GM19324 (cell line): ENCODE results near the gene GALK1.

Experiments used
- ATAC-seq: cut with Tn5 transposase; IDR thresholded peaks from one replicate; pipeline ENCODE4 v1.9.1; 2021; ENCODE audit warnings: mild to moderate bottlenecking, moderate library complexity; ENCODE audit not compliant: unreplicated experiment, low FRiP score

GALK1 gene

DNA sequence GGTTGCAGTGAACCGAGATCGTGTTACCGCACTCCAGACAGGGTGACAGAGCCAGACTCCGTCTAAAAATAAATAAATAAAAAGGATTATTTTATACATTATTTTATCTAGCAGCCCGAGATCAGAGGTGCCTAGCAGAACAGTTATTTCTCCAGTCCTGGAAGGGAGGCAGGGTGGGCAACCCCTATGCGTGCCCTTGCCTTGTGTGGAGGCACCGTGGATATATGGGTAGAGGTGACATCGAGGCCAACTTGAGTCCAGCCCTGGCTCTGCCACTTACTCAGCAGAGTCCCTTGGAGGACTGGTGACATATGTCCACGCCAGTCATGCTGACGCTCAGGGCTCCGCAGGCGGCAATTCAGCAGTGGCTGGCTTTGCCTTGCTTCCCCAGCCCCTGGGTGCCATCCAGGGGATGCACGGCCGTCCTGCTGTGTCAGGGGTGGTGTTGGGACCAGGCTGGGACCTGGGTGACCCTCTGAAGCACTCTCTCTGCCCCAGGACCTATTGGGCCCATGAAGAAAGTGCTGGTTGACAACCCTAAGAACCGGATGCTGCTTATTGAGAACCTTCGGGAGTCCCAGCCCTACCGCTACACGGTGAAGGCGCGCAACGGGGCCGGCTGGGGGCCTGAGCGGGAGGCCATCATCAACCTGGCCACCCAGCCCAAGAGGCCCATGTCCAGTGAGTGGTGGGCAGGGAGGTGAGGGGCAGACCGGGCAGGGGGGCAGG, 13.2 kb downstream of the GALK1 start:
- ATAC-seq, result no peak

GRCh38 chr17:75750661-75751423, 14.2 kb downstream of the GALK1 start:
- ATAC-seq, result no peak

DNA sequence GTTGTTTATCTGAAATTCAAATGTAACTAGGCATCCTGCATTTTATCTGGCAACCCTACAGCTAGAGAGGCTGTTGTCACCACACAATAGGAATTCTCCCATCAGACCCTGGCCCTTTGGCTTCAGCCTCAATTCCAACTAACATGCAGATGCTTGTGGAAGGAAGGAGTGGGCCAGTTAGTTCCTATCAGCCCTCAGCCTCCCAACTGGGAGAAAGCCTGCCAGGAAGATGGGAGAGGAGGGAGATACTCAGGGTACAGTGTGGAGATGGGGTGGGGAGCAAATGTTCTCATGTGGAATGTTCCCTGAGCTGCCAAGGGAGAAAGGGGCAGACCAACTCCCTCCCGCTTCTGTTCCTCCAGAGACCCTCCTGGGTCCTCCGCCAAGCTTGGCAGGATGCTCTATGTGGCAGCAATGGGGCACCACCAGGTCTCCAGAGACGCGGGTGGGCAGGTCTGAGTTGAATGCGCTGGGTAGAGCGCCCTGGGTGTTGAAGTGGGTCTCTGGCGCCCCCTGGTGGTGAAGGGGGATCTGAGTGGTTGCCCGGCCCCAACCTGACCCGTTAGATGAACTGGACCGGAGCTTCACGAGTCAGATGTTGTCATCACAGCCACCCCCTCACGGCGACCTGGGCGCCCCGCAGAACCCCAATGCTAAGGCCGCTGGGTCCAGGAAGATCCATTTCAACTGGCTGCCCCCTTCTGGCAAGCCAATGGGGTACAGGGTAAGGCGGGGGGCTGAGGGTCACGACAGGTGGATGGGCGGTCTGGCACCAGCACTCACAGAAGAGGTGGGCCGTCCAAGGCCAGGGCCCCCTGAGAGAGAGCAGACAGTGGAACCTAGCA, 15.2 kb downstream of the GALK1 start:
- ATAC-seq, result no peak

GRCh38 chr17:75748706-75749105, 16.3 kb downstream of the GALK1 start:
- ATAC-seq, result no peak

GRCh38 chr17:75743625-75744206, 21.3 kb downstream of the GALK1 start:
- no peak for ATAC-seq

GRCh38 chr17:75742337-75742736, 22.7 kb downstream of the GALK1 start:
- no peak for ATAC-seq

DNA sequence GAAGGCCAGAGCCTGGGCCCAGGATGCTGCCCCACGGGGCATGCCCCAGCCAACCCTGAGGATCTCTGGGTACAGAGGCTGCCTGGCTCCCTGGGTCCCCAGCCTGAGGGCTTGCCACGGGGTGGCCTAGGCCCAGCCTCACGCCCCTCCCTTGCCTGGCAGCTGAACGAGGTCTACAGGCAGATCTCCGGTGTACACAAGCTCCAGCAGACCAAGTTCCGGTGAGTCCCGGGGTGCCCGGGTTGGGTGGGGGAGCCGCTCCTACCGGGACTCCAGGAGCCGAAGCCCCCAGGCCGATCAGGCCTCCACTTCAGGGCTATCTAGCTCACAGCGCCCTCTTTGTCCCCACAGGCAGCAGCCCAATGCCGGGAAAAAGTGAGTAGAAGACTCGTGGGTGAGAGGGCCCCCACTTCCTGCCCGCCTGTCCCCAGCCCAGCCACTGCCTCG, 24.3 kb downstream of the GALK1 start:
- no peak for ATAC-seq

GRCh38 chr17:75740215-75740614, 24.8 kb downstream of the GALK1 start:
- ATAC-seq, result no peak

- ATAC-seq, result no peak
These were observed 25.2 kb downstream of the GALK1 start for GRCh38 chr17:75739801-75740200.

DNA sequence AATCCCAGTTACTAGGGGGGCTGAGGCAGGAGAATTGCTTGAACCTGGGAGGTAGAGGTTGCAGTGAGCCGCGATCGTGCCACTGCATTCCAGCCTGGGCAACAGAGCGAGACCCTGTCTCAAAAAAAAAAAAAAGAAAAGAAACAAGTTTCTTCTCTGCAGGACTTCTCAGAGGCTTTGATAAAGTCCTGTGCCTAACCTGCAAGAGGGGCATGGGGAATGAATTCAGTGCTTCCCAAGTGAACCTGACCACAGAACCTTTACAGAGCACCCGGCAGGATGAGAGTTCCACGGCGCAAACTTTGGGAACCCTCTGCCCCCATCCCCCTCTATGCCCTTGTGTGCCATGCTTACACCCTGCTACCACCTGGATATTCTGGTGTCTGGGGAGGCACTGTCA, 25.8 kb downstream of the GALK1 start:
- no peak for ATAC-seq

- no peak for ATAC-seq
These were observed 26.7 kb downstream of the GALK1 start for GRCh38 chr17:75738218-75738802.

DNA sequence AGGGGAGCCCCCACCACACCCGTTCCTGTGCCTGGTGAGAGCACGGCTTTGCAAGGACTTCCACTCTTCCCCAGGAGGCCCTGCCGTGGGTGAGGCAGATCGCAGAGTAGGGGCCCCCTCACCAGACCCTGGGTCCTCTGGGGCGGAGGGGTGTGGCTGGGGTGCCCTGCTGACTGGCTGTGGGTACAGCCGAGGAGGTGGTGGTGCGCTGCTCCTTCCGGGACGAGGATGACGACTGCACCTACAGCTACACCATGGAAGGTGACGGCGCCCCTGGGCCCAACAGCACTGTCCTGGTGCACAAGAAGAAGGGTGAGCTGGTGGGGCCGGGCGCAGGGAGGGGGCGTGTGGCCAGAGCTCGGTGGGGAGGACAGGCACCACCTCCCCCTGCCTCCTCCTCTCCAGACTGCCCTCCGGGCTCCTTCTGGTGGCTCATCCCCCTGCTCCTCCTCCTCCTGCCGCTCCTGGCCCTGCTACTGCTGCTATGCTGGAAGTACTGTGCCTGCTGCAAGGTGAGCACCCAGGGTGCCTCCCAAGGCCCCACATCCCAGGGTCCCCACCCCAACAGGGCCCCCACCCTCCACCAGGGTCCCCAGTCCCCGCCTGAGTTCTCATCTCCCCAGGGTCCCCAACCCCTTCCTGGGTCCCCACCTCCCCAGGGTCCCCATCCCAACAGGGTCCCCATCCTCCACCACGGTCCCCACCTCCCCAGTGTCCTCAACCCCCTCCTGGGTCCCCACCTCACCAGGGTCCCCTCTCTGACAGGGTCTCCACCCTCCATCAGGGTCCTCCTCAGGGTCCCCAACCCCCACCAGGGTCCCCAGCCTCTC, 27.6 kb downstream of the GALK1 start:
- no peak for ATAC-seq

DNA sequence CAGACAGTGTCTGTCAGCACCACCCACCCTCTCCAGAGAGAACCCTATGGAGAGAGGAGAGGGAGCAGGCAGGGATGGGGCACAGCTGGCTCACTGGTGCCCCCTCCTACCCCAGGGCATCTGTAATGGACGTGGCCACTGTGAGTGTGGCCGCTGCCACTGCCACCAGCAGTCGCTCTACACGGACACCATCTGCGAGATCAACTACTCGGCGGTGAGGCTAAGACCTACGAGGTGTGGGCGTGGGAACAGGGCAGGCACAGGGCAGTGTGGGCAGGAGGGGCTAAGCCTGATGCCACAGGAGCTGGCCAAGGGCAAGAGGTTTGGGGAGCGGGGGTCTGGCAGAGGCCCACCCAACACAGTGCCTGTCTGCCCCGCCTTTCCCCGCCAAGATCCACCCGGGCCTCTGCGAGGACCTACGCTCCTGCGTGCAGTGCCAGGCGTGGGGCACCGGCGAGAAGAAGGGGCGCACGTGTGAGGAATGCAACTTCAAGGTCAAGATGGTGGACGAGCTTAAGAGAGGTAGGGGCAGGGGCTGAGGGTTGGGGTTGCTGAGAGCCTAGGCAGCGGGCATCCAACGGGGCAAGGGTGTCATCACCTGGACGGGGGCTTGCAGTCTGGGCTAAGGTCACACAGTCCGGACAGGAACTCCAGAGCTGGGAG, 28.7 kb downstream of the GALK1 start:
- ATAC-seq, result no peak

DNA sequence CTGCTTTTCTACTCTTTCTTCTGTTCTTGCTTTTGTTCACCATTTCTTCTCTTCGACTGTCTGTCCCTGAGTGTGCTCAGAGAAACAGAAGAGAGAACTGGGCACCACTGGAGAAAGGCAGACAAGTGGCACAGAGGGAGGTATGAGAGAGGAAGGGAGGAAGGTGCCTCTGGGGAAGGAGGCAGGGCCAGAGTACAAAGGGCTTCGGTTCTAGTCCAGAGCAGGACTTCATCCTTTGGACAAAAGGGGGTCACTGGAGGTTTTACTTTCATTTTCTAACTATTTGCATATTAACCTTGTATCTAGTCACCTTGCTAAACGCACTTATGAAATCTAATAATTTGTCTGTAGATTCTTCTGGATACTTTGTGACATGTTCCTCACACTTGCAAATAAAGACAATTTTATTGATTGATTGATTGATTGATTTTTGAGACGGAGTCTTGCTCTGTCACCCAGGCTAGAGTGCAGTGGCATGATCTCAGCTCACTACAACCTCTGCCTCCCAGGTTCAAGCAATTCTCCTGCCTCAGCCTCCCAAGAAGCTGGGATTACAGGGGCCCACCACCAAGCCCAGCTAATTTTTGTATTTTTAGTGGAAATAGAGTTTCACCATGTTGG, 30.2 kb downstream of the GALK1 start:
- no peak for ATAC-seq

- ATAC-seq, result no peak
These were observed 31.5 kb downstream of the GALK1 start for GRCh38 chr17:75733471-75733870.

DNA sequence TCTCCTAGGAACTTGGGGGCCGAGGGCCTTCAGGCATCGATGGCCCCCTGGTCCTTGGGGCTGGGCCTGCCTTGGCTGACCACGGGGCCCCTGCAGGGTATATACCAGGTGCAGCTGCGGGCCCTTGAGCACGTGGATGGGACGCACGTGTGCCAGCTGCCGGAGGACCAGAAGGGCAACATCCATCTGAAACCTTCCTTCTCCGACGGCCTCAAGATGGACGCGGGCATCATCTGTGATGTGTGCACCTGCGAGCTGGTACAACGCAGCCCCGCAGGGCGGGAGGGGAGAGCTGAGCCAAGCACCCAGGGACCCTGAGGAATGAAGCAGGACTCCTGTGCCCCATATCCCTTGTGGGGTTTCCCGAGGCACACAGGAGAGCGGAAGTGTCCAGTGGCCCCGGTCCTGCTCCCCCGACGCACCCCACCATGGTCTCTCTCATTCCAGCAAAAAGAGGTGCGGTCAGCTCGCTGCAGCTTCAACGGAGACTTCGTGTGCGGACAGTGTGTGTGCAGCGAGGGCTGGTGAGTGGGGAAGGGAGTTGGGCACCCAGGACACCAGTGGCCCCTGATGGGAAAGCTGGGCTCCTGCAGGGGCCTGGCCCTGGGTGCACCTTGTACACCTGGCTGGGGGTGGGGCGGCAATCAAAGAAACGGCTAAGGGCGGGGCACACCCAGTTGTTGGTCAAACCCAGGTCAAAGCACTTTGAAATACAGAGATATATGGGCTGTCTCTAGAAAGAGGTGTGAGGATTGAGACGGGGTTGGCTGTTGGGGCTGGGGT, 33.1 kb downstream of the GALK1 start:
- no peak for ATAC-seq

DNA sequence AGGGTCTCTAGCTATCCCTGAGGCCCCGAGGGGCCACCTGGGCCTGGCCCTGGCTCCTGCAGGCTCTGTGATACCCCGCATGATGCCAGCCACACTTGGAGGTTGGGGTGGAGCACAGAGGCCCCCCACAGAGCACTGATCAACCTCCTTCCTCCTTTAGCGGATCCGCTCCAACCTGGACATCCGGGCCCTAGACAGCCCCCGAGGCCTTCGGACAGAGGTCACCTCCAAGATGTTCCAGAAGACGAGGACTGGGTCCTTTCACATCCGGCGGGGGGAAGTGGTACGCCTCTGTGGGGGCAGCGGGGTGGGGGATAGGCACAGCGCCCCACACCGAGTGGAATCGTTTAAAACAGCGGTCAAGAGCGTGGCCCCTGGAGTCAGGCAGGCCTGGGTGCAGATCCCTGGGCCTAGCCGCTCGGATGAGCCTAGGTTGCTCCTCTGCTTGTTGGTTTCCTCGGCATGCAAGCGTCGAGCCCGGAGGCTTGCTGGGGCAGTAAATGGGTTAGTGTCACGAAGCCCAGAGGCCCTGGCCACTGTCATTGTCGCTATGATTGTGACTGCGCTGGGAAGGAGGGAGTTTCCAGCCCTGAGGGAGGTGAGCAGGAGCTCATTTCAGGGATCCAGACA, 33.8 kb downstream of the GALK1 start:
- ATAC-seq, result no peak
